ENCODE results near the gene THSD7B.

GRCh38 chr2:137168552-137168951 lies 403.2 kb downstream of the THSD7B start:
- TF ChIP-seq CTCF (IDR thresholded peaks at IDR 0.05; ENCODE audit: low read length) (no peak), EZH2 (IDR thresholded peaks at IDR 0.05; ENCODE audit: borderline replicate concordance, low read length) (no peak)
